Measurements from ENCODE around the gene ZBTB7A. TPM values are rescaled to one million over a fixed set of nuclear protein-coding genes. Genes with fewer than 3 reads are reported as not detected.
A peak's percentile ranks its signal among the peaks of the same experiment; 100 is the strongest.

ZBTB7A gene
- total RNA-seq, 1 donor: 42.7 TPM

DNA sequence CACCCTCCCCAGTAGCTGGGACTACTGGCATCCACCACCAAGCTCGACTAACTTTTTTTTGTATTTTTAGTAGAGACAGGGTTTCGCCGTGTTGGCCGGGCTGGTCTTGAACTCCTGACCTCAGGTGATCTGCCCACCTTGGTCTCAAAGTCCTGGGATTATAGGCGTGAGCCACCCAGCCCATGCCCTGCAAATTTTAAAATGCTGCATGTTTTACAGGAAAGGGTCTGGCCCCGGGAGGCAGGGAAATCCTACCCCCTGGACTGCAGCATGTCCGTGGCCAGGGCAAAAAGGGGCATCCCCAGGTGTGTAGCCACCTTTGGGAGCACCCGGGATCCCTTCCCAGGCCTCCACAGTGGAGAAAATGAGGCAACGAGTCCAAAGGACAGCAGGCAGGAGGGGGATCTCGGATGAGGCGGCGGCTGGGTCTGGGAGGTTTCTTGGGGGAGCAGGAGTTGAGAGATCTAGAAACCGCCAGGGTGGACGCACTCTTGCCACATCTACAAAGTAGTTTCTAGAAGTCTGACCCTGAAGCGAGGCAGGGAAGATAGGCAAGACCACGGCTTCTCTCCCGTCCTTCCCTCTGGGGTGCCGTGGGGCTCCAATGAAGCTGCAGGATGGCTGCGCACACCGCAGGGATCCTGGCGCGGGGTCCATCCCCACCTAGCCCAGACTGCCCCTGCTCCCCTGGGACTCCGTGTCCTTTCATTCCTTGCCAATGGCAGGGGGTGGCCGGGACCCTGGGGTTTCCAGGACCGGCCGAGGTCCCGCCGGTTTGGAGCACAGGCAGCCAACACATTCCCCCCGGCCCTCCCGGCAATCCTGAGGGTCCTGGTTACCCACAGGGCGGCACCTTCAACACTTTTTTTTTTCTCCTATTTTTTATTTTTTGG, 21.3 kb upstream of the ZBTB7A start:
- Histone ChIP-seq H3K4me1 (ENCODE audit: insufficient read depth, low read length) (no peaks in the 10 kb centered on the region), H3K36me3 (ENCODE audit: insufficient read depth, low read length) (peaks cover 10% of the 10 kb centered on the region), H3K27ac (ENCODE audit: low read depth, low read length) (no peak overlapping the region), H4K20me1 (ENCODE audit: insufficient read depth, low read length) (no peaks in the 10 kb centered on the region), H3K79me2 (ENCODE audit: insufficient read depth, low read length) (no peaks in the 10 kb centered on the region), H2AFZ (ENCODE audit: low read length) (no peak overlapping the region), H3K4me3 (ENCODE audit: insufficient read depth, low read length) (no peak overlapping the region), H3K27me3 (ENCODE audit: insufficient read depth, low read length) (peaks cover 4% of the 10 kb centered on the region), H3K9me3 (ENCODE audit: low read depth, low read length) (no peaks in the 10 kb centered on the region), H3K4me2 (ENCODE audit: insufficient read depth, low read length) (no peak overlapping the region)
- TF ChIP-seq, protein P1, sequence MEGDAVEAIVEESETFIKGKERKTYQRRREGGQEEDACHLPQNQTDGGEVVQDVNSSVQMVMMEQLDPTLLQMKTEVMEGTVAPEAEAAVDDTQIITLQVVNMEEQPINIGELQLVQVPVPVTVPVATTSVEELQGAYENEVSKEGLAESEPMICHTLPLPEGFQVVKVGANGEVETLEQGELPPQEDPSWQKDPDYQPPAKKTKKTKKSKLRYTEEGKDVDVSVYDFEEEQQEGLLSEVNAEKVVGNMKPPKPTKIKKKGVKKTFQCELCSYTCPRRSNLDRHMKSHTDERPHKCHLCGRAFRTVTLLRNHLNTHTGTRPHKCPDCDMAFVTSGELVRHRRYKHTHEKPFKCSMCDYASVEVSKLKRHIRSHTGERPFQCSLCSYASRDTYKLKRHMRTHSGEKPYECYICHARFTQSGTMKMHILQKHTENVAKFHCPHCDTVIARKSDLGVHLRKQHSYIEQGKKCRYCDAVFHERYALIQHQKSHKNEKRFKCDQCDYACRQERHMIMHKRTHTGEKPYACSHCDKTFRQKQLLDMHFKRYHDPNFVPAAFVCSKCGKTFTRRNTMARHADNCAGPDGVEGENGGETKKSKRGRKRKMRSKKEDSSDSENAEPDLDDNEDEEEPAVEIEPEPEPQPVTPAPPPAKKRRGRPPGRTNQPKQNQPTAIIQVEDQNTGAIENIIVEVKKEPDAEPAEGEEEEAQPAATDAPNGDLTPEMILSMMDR (IDR thresholded peaks at IDR 0.05; ENCODE audit: extremely low read depth, low read depth, low read length): no peak
- DNase-seq (ENCODE audit: insufficient read length, low spot score, missing footprints): peak; percentile 85

DNA sequence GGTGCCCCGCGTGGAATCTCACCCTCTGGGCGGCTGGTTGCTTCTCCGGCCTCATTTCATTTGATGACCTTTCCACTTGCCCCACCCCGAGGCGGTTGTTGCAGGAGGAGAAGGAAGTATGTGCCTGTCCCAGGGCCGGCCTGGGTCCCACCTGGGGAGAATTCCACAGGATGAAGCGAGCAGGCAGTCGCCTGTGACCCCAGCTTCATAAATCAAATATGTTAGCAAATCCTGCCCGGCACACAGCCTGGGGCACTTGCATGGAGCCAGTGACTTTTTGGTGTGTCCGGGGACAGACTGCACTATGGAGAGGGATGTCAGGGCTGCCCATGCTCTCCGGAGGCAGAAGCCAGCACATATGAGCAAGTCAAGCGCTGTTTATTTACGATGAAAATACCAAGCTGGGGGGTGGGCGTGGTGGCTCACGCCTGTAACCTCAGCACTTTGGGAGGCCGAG, 19.7 kb upstream of the ZBTB7A start:
- peak; percentile 68 for DNase-seq (ENCODE audit: insufficient read length, low spot score, missing footprints)
- no peak overlapping the region for H2AFZ ChIP-seq (ENCODE audit: low read length)
- H3K79me2 ChIP-seq (ENCODE audit: insufficient read depth, low read length): no peaks in the 10 kb centered on the region
- H3K4me1 ChIP-seq (ENCODE audit: insufficient read depth, low read length): no peaks in the 10 kb centered on the region
- no peaks in the 10 kb centered on the region for H4K20me1 ChIP-seq (ENCODE audit: insufficient read depth, low read length)
- H3K27me3 ChIP-seq (ENCODE audit: insufficient read depth, low read length): peaks cover 4% of the 10 kb centered on the region
- no peak overlapping the region for H3K27ac ChIP-seq (ENCODE audit: low read depth, low read length)
- peaks cover 10% of the 10 kb centered on the region for H3K36me3 ChIP-seq (ENCODE audit: insufficient read depth, low read length)
- no peak overlapping the region for H3K4me2 ChIP-seq (ENCODE audit: insufficient read depth, low read length)
- no peaks in the 10 kb centered on the region for H3K9me3 ChIP-seq (ENCODE audit: low read depth, low read length)
- H3K4me3 ChIP-seq (ENCODE audit: insufficient read depth, low read length): no peak overlapping the region
- TF ChIP-seq, protein P1 (IDR thresholded peaks at IDR 0.05; ENCODE audit: extremely low read depth, low read depth, low read length): no peak

DNA sequence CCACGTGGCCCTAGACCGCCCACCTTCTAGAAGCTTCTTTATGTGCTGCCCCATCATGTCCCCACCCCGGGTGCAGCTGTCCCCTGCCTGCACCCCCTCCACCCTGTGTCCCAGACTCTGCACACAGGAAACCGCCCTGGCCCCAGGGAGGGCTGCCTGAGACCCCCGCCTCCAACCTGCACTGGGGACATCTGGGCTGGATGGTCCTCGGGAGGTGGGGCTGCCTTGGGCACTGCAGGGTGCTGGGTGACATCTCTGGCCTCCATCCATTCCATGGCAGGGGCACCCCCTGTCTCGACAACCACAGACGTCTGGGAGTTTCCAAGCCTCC, 17.8 kb upstream of the ZBTB7A start:
- peaks cover under 1% of the 10 kb centered on the region for H3K36me3 ChIP-seq (ENCODE audit: insufficient read depth, low read length)
- no peak overlapping the region for H3K4me2 ChIP-seq (ENCODE audit: insufficient read depth, low read length)
- H3K9me3 ChIP-seq (ENCODE audit: low read depth, low read length): no peaks in the 10 kb centered on the region
- no peaks in the 10 kb centered on the region for H3K4me1 ChIP-seq (ENCODE audit: insufficient read depth, low read length)
- DNase-seq (ENCODE audit: insufficient read length, low spot score, missing footprints): peak; percentile 39
- TF ChIP-seq, protein P1 (IDR thresholded peaks at IDR 0.05; ENCODE audit: extremely low read depth, low read depth, low read length): no peak
- H3K27me3 ChIP-seq (ENCODE audit: insufficient read depth, low read length): peaks cover 4% of the 10 kb centered on the region
- H3K4me3 ChIP-seq (ENCODE audit: insufficient read depth, low read length): no peak overlapping the region
- H4K20me1 ChIP-seq (ENCODE audit: insufficient read depth, low read length): no peaks in the 10 kb centered on the region
- no peak overlapping the region for H3K27ac ChIP-seq (ENCODE audit: low read depth, low read length)
- H2AFZ ChIP-seq (ENCODE audit: low read length): no peak overlapping the region
- no peaks in the 10 kb centered on the region for H3K79me2 ChIP-seq (ENCODE audit: insufficient read depth, low read length)

DNA sequence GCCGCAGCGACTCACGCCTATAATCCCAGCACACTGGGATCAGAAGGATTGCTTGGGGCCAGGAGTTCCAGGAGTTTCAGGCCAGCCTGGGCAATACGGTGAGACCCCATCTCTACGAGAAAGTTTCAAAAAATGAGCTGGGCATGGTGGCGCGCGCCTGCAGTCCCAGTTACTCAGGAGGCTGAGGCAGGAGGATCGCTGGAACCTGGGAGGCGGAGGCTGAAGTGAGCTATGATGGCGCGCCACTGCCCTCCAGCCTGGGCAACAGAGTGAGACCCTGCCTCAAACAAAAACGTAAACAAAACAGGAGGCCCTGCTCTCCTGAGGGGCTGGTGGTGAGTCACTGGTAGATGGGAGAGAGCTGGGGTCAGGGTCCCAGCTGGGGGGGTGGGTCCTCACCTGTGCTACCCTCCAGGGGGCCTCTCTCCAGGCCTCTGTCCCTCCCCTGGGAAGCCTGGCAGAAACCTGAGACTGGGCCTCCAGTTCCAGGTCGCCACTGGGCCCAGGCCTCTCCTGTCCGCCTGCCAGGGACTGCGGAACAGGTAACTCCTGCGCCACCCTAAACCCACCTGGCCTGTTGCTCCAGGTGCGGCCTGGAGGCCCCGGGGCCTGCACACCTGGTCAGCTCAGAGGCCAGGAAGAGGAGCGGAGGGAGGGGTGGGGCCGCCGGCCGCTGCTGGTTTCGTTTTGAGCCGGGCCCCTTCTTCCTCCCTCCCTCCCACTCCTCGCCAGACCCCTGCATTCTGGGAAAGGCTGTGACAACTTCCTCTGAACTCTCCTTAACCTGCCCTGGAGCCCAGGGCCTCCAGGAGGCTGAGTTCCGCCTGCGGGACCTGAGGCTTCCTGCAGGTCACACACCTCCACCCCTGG, 17.2 kb upstream of the ZBTB7A start:
- Histone ChIP-seq H3K9me3 (ENCODE audit: low read depth, low read length) (no peaks in the 10 kb centered on the region), H2AFZ (ENCODE audit: low read length) (no peak overlapping the region), H3K36me3 (ENCODE audit: insufficient read depth, low read length) (no peaks in the 10 kb centered on the region), H3K4me1 (ENCODE audit: insufficient read depth, low read length) (no peaks in the 10 kb centered on the region), H3K27ac (ENCODE audit: low read depth, low read length) (no peak overlapping the region), H3K27me3 (ENCODE audit: insufficient read depth, low read length) (peaks cover 4% of the 10 kb centered on the region), H3K4me3 (ENCODE audit: insufficient read depth, low read length) (no peak overlapping the region), H3K79me2 (ENCODE audit: insufficient read depth, low read length) (no peaks in the 10 kb centered on the region), H4K20me1 (ENCODE audit: insufficient read depth, low read length) (no peaks in the 10 kb centered on the region), H3K4me2 (ENCODE audit: insufficient read depth, low read length) (no peak overlapping the region)
- DNase-seq (ENCODE audit: insufficient read length, low spot score, missing footprints): peak; percentile 69
- TF ChIP-seq, protein P1 (IDR thresholded peaks at IDR 0.05; ENCODE audit: extremely low read depth, low read depth, low read length): no peak
